HEK293T (cell line): ENCODE results near the gene LPIN2.

Source experiments
- ELF4 ChIP-seq: fragments of 450-650 bp; IDR thresholded peaks from 2 replicates; pipeline ENCODE4 v1.6.1; 2017; ENCODE audit warnings: antibody characterized with exemption
- FOXA1 ChIP-seq: fragments of 450-650 bp; IDR thresholded peaks from 2 replicates; pipeline ENCODE4 v1.6.1; 2016; ENCODE audit warnings: mild to moderate bottlenecking
- FOXK2 ChIP-seq: fragments of 450-650 bp; IDR thresholded peaks from 2 replicates; pipeline ENCODE4 v1.6.1; 2016; ENCODE audit warnings: mild to moderate bottlenecking
- FOXM1 ChIP-seq: fragments of 450-650 bp; IDR thresholded peaks from 2 replicates; pipeline ENCODE4 v1.6.1; 2017; ENCODE audit warnings: mild to moderate bottlenecking, borderline replicate concordance
- HDGF ChIP-seq: fragments of 450-650 bp; IDR thresholded peaks from 2 replicates; pipeline ENCODE4 v1.6.1; 2017; ENCODE audit warnings: antibody characterized with exemption, borderline replicate concordance
- LEF1 ChIP-seq: fragments of 450-650 bp; IDR thresholded peaks from 2 replicates; pipeline ENCODE4 v1.6.1; 2017; ENCODE audit warnings: mild to moderate bottlenecking, borderline replicate concordance
- NFRKB ChIP-seq: fragments of 450-650 bp; IDR thresholded peaks from 2 replicates; pipeline ENCODE4 v1.6.1; 2016; ENCODE audit warnings: mild to moderate bottlenecking, moderate library complexity
- SP1 ChIP-seq: fragments of 450-650 bp; IDR thresholded peaks from 2 replicates; pipeline ENCODE4 v1.6.1; 2017
- SUZ12 ChIP-seq: fragments of 450-650 bp; IDR thresholded peaks from 2 replicates; pipeline ENCODE4 v1.6.1; 2016; ENCODE audit warnings: mild to moderate bottlenecking
- TARDBP ChIP-seq: fragments of 450-650 bp; IDR thresholded peaks from 2 replicates; pipeline ENCODE4 v1.6.1; 2016
- ZNF384 ChIP-seq: fragments of 450-650 bp; IDR thresholded peaks from 2 replicates; pipeline ENCODE4 v1.6.1; 2016
- TF ChIP-seq, protein P1 (sequence below): fragments of 450-650 bp; IDR thresholded peaks from 2 replicates; pipeline ENCODE4 v1.6.1; 2016

DNA sequence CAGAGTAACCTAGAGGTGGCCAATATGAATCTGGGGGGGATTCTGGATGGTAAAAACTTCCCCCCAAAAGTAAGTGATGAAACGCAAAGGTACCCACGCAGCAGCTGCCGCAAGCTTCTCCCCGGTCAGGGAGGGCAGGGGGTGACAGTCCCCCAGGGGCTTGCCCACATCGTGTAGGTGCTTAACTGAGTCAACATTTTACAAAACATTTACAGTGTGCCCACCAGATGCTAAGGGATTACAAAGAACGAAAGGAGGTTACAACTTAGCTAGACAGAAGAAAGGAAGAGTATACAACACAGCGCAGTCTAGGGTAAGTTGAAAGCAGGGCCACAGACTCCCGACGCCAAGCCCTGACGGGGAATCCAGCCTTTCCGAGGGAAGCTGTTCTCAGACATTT, 45.6 kb downstream of the LPIN2 start:
- TF ChIP-seq LEF1 (no peak), TARDBP (no peak), FOXM1 (no peak), FOXK2 (no peak), SP1 (no peak), HDGF (no peak), NFRKB (no peak), ELF4 (no peak), ZNF384 (no peak), SUZ12 (no peak), FOXA1 (no peak)
- TF ChIP-seq, protein P1, sequence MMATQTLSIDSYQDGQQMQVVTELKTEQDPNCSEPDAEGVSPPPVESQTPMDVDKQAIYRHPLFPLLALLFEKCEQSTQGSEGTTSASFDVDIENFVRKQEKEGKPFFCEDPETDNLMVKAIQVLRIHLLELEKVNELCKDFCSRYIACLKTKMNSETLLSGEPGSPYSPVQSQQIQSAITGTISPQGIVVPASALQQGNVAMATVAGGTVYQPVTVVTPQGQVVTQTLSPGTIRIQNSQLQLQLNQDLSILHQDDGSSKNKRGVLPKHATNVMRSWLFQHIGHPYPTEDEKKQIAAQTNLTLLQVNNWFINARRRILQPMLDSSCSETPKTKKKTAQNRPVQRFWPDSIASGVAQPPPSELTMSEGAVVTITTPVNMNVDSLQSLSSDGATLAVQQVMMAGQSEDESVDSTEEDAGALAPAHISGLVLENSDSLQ, result no peak
